Measurements from ENCODE around the gene TOMM34. TPM values are rescaled to one million over a fixed set of nuclear protein-coding genes. Genes with fewer than 3 reads are reported as not detected.

The TOMM34 gene
- polyA plus RNA-seq, 1 of the 3 experiments (the other 2 are of a cell fraction) = 40.5 TPM

DNA sequence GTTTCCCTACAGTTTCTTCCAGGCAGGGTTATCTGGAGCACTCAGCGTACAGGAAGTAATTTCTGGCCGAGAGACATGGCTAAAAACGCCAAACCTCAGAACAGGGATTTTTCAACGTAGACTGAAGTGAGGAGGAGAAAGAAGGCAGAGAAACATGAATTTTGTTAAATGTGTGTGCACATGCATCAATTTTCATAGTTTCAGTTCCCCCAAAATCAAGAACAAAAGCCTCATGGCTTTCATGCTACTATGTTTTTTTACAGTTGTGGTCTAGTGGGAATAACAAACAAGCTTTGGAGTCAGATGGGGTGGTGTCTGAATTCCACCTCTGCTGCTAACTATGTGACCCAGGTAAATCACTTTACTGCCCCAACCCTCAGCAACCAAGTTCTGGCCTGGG lies 4.9 kb downstream of the TOMM34 start:
- Histone ChIP-seq H3K27ac (ENCODE audit: low read depth in 2 of 2, low read length in 1 of 2) (no peak overlapping the region), H2AFZ (ENCODE audit: low read depth) (no peak overlapping the region), H3K36me3 (replicated peaks in 1 of 2; ENCODE audit: control insufficient read depth in 1 of 2, insufficient read depth in 2 of 2, low read length in 1 of 2) (peaks cover 51 to 58% of the 10 kb centered on the region in 2 experiments), H3F3A (replicated peaks; ENCODE audit: insufficient read depth) (peaks cover 4% of the 10 kb centered on the region), H3K4me1 (ENCODE audit: control insufficient read depth in 1 of 2, insufficient read depth in 2 of 2, low read depth in 1 of 2, low read length in 1 of 2) (peaks cover 7 to 11% of the 10 kb centered on the region in 2 experiments; a peak in 3 of 4 replicates), H3K27me3 (ENCODE audit: insufficient read depth) (no peaks in the 10 kb centered on the region), H3K9me3 (no peaks in the 10 kb centered on the region), H3K4me3 (ENCODE audit: low read depth in 2 of 2, low read length in 1 of 2) (no peak overlapping the region), H3K9me2 (no peaks in the 10 kb centered on the region), H4K20me1 (ENCODE audit: insufficient read depth) (peaks cover 16% of the 10 kb centered on the region), H3K4me2 (no peak overlapping the region), H3K9ac (no peak overlapping the region), H3K79me2 (ENCODE audit: insufficient read depth) (peaks cover 51% of the 10 kb centered on the region)
- ChIA-PET CTCF (no interaction called here), POLR2A (no interaction called here)
- no peak for DNase-seq
- TF ChIP-seq MEF2A (IDR thresholded peaks at IDR 0.05; ENCODE audit: borderline replicate concordance, low read depth) = no peak
- no peak for TF ChIP-seq RXRA (IDR thresholded peaks at IDR 0.05; ENCODE audit: borderline replicate concordance, low read depth)
- no peak for TF ChIP-seq RFX5 (IDR thresholded peaks at IDR 0.05; ENCODE audit: low read length)
- TF ChIP-seq FOSL2 (IDR thresholded peaks at IDR 0.05; ENCODE audit: borderline replicate concordance, low read depth) = no peak
- no peak for TF ChIP-seq ELF1 (IDR thresholded peaks at IDR 0.05)
- TF ChIP-seq, protein P1, sequence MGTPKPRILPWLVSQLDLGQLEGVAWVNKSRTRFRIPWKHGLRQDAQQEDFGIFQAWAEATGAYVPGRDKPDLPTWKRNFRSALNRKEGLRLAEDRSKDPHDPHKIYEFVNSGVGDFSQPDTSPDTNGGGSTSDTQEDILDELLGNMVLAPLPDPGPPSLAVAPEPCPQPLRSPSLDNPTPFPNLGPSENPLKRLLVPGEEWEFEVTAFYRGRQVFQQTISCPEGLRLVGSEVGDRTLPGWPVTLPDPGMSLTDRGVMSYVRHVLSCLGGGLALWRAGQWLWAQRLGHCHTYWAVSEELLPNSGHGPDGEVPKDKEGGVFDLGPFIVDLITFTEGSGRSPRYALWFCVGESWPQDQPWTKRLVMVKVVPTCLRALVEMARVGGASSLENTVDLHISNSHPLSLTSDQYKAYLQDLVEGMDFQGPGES (IDR thresholded peaks at IDR 0.05; ENCODE audit: low read depth, low read length) = no peak
- no peak for TF ChIP-seq EP300 (IDR thresholded peaks at IDR 0.05; ENCODE audit: borderline replicate concordance in 1 of 2, low read depth in 1 of 2, low read length in 1 of 2)
- no peak for TF ChIP-seq GABPA (IDR thresholded peaks at IDR 0.05; ENCODE audit: low read depth)
- no peak for TF ChIP-seq NFIC (IDR thresholded peaks at IDR 0.05; ENCODE audit: borderline replicate concordance)
- TF ChIP-seq JUND (IDR thresholded peaks at IDR 0.05) = no peak
- no peak for TF ChIP-seq RCOR1 (IDR thresholded peaks at IDR 0.05; ENCODE audit: low read length)
- TF ChIP-seq CTCF (IDR thresholded peaks at IDR 0.05) = no peak
- no peak for TF ChIP-seq USF1 (IDR thresholded peaks at IDR 0.05; ENCODE audit: borderline replicate concordance, low read depth)
- no peak for TF ChIP-seq CHD2 (IDR thresholded peaks at IDR 0.05; ENCODE audit: low read length, partially characterized antibody)
- TF ChIP-seq REST (IDR thresholded peaks at IDR 0.05; ENCODE audit: low read depth, low read length) = no peak
- no peak for TF ChIP-seq FOXM1 (IDR thresholded peaks at IDR 0.05; ENCODE audit: low read depth)
- WGBS (ENCODE audit: low lambda C conversion rate) = 85% methylated on average over 4 of the region's 4 CpGs

Data from SK-N-SH (cell line).